Fibroblast of skin of left biceps (primary cell): ENCODE data around the gene UBL4A.
A peak's percentile ranks its signal among the peaks of the same experiment; 100 is the strongest.

Experiments used
- DNase-seq, 2 experiments: peaks; one replicate each; pipeline ENCODE4 v3.0.0-alpha.2; 2013; ENCODE audit warnings: low read depth in 2 of 2

The UBL4A gene

DNA sequence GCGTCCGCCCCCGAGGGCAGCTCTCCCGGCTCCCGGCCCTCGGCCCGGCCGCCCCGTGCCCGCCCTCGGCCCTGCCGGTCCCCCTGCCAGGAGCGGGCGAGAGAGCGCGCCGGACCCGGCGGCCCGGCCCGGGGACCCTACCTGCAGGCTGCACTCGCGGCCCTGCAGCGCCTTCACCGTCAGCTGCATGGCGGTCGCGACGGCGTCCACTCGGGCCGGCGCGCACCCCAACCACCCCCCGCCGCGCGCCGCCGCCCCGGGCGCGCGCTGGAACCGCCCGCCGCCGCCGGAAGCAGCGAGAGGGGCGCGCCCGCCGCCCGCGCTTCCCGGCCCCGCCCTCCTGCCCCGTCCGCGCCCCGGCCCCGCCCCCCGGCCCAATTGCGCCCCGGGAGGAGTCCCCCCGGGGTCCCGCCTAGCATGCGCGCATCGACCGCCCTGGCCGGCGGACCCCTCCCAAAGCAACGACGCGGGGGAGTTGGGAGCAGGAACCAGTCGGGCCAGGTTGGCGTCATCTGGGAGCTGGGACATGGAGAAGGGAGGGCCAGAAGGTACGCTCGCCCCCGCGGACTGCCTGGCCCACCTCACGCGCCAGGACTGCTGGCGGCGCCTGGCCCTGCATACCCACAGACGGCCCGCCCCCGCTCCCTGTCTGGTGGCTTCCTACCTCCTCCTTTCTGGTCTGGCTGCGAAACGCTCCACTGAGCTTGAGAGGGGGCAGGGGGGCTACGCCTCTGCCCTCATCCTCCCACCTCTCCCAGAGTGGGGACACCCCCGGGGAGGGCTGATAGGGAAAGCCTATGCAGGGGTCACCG, at the start of gene UBL4A:
UBL4A (minus strand) TSS at position 220 of the 812 bp plus-strand sequence; CDS start at position 189, 31 bp downstream.
- DNase-seq: no peak

DNA sequence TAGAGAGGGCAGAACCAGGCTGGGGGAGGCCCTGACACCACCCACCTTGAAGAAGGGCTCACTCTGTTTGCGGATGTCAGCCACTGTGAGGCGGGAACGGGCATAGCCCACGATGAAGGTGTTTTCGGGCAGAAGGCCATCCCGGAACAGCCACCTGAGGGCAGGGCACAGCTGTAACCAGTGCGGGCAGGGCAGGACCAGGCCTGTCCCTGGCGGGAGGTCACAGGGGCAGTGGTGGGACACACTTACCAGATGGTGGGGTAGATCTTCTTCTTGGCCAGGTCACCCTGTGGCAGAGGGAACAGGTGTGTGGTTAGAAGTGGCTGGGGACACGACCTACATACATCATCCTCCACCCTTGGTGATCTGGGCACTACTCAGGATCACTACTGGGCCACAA, 49.5 kb upstream of the UBL4A start:
- DNase-seq: no peak

DNA sequence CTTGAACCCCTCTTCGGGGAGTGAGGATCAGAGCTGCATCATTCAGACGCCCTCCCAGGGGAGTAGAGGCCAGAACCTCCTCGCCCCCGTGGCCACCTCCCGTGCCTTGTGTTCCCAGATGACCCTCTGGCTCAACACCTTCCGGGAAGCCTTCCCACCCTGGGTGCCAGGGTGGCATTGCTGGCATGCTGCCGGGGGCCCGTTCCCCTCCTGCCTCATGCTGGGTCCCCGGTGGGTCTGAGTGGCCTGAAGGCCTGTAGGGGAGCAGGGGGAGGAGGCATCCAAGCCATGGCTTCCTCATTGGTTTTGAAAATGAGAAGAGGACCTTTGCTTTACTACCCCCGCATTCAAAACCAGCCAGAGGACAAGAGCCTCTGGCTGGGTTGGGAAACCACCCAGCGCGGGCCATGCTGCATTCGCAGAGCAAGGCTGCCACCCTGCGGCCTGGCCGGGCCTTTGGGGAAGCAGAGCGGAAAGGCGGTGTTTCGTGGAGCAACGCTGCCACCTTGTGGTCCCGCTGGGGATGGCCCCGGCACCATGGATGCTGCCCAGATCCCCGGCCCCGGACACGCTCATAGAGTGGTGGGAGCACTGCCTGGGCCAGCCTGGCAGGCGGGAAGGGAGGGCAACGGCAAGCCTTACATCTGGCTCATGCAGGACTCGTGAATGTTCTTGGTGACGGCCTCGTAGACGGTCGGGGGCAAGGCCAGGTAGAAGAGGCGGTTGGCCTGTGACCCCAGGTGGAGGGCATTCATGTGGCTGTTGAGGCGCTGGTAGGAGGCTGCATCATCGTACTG, 48.3 kb upstream of the UBL4A start:
- DNase-seq: peak; percentile 33 to 47

DNA sequence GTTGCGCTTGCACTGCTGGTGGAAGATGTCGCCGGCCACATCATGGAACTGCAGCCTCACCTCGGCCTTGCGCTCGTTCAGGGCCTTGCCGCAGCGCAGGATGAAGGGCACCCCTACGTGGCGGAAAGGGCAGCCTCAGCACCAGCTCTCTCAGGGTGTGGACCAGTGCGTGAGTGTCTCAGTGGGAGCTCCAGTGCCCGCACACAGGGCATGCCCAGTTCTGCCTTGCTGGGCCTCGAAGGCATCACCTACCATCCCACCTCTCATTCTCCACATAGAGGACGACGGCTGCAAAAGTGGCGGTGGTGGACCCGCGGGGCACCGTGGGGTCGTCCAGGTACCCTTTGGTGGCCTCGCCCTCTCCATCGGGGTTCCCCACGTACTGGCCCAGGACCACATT, 46.3 kb upstream of the UBL4A start:
- DNase-seq: no peak

DNA sequence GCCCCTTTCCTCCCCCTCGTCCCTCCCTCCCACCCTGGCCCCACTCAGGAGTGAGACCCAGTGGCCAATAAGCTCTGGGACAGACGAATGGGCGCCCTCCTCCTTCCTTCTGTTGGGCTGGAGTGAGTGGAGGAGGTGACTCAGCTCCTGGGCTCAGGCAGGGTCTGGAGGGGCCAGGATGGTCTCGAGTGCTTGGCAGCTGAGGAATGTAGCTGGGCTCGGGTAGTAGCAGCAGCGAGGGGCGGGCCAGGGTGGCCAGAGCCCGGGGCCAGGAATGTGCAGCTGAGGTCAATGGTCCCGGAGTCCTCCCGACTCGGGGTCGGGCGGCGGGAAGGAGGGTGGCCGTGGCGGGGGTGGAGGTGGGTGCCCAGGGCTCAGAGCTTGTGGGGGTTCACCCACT, 45.2 kb upstream of the UBL4A start:
- no peak for DNase-seq

DNA sequence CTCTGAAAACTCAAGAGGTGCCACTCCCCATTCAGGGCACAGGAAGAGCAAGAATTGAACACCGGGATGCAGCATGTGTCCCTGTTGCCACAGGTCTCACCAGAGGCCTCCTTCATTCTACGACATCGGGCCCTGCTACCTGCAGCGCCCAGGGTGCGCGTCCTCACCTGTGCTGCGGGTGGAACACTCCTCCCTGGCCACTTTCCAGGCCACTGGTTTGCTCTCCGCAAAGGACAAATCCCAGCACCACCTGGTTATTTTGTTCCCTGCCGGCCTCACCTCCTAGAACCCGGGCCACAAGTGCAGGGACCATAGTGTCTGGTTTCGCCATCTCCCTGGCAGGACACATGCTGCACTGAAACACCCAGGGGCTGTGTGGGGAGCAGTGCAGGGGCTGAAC, 43.9 kb upstream of the UBL4A start:
- DNase-seq: no peak

DNA sequence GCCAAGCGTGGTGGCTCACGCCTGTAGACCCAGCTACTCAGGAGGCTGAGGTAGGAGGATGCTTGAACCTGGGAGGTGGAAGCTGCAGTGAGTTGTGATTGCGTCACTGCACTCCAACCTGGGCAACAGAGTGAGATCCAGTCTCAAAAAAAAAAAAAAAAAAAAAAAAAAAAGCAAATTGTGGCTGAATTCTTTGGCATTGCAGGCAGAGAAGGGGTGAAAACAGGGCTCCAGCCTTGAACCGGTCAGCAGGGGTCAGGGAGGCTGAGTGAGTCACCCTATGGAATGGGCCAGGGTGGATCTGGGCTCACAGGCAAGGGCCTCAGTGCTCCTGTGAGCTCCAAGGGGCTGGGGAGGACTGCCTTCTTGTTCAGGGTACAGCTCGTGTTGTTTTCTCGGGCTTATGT, 42.8 kb upstream of the UBL4A start:
- DNase-seq: no peak

DNA sequence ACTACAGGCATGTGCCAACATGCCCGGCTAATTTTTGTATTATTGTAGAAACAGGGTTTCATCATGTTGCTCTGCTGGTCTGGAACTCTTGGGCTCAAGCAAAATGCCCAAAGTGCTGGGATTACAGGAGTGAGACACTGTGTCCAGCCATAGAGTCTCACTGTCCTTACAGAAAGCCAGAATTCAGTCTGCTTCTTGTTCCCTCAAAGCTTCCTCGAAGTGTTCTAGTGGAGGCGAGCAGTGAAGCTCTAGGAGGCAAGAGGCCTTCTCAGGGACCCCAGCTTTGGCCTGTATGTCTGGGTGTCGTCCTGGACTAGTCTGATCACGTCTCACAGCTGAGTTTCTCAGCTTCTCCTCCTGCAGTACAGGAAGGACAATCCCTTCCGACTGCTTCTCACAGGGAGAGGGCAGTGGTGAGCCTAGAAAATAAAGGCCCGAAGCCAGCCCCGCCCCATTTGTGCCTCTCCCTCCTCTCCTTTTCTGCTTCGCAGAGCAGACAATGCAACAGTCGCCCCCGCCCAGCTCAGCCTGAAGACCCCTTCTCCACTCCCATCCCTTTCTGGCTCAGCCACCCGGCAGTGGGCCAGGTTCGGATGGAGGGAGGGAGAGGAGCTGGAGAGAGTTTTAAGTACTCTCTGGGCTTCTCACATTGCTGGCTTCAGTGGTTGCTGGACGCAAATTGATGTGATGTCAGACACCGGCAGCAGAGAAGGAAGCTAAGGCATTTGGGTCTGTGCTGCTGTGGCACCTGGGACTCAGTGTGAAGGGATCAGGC, 40.7 kb upstream of the UBL4A start:
- peak; percentile 40 to 42 for DNase-seq

DNA sequence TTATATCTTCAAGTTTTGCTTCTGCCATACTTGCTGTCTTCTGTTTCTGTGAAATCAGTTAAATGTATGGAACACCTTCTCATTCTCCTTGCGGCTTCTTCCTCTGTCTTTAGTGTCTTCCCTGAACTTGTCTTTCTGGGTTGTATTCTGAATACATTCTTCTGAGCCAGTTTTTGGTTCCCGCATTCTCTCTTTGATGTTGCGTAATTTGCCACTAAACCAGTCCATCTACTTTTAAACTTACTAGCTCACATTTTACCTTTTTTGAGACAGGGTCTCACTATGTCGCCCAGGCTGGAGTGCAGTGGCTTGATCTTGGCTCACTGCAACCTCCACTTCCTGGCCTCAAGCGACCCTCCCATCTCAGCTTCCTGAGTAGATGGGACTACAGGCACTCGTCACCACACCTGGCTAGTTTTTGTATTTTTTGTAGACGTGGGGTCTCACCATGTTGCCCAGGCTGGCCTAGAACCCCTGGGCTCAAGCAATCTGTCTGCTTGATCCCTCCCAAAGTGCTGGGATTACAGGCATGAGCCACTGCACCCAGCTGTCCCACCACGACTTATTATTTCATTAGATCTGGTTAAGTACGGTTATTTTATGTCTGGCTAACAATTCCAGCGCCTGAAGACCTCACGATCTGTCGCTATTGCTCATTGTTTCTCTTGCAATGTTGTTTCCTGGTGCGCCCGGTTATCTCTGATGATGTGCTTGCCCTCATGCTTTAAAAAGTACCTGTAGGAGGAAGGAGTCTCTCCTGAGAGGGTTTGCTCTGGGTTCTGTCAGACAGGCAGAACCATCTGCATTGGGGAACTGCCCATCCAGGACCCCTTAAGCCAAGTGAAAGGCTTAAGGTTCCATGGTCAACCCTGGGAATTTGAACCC, 39.4 kb upstream of the UBL4A start:
- DNase-seq: no peak

DNA sequence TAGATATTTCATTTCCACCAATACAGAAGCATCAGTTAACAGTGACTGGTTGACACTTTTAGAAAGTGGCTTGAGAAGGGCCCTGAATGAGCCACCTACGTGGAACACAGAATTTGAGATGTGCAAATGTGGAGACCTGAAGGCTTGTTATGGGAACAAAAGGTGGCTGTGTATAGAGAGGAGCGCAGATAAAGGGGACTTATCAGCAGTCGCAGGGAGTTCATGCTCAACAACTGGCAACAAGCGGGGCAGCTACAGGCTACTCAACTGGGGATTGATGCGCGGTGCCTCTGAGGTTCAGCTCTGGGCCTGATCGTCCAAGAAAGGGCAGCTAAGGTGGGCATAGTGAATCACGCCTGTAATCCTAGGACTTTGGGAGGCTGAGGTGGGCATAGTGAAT, 33.0 kb upstream of the UBL4A start:
- DNase-seq: no peak

DNA sequence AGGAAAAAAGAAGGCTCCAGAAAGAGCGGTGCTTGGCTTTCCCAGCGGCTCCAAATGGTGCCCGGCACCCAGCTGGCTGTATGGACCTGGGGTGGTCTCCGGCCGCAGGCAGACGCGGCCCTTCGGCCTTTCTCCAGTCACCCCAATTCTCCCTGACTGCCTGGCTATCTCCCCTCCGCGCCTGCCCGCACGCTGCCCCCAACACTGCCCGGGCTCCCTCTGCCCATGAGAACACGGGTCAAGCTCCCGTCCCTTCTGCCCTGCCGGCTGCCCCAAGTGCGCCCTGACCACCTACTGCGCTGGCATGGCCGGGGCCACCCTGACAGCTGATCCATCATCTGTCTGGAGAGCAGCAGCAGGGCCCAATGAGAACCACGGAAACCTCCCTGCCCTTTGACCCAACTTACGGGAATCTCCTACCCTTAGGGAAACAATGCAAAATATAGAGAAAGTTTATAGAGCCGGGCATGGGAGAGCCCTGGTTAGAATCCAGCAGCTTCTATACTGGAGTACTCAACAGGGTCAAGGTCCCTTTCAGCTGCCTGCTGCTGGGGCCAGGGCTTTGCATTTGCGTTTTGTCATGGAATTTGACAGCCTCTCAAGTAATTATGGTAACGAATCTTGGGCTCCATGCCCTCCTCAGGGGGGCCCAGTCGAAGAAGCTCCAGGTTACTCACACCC, 30.8 kb upstream of the UBL4A start:
- no peak for DNase-seq

DNA sequence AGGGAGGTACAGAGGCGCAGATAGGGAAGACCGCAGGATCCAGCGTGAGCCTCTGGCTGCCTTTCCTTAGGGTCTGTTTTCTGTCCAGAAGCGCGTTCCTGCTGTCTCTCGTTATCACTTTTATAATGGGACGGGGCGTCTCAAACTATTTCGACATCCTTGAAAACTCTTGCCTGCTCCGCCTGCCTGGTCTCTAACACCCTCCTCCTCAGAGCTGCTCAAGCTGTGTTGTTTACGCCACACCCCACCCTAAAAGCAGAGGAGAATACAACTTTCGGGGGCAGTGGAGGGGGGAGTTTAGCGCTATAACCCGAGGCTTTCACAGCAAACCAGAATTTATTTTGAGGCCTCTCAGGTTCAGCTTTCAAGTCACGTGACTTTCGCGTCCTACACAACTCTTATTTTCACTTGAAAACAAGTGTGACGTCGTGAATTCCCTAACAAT, 30.3 kb upstream of the UBL4A start:
- peak in 1 of 2 experiments; percentile 5 for DNase-seq

DNA sequence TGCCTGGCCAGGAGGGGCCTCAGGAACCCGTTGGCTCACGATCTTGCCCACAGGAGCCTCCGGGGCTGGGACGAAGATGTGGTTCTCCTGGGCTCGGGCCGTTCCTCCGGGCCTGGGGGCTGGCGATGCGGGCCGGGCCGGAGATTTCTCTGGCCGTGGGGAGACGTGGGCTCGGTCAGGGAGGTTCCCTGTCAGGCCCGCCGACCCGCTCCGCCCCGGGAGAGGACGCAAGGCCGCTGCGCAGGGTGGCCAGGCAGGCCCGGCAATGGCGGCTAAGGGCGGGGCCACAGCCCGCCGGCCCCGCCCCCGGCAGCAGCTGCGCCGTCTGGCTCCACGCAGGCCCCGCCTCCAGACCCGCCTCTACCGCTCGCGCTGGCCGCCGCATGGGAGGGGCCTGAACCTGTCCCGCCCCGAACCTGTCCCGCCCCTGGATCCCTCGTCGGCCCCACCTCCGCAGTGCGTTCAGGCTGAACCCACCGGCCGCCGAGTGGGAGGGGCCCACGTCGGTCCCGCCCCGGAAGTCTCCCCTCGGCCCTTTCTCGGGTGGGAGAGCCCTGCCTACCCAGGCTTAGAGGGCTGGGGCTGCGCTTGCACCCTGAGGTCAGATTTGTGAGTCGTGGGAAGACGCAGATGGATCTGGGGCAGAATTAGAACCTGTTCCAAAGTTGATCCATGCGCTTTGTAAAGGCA, 29.7 kb upstream of the UBL4A start, which contains the start of gene FAM3A:
FAM3A (minus strand) TSS at position 267 of the 690 bp plus-strand sequence. CDS start 460 bp downstream, outside the sequence.
- DNase-seq: peak; percentile 60 to 68

DNA sequence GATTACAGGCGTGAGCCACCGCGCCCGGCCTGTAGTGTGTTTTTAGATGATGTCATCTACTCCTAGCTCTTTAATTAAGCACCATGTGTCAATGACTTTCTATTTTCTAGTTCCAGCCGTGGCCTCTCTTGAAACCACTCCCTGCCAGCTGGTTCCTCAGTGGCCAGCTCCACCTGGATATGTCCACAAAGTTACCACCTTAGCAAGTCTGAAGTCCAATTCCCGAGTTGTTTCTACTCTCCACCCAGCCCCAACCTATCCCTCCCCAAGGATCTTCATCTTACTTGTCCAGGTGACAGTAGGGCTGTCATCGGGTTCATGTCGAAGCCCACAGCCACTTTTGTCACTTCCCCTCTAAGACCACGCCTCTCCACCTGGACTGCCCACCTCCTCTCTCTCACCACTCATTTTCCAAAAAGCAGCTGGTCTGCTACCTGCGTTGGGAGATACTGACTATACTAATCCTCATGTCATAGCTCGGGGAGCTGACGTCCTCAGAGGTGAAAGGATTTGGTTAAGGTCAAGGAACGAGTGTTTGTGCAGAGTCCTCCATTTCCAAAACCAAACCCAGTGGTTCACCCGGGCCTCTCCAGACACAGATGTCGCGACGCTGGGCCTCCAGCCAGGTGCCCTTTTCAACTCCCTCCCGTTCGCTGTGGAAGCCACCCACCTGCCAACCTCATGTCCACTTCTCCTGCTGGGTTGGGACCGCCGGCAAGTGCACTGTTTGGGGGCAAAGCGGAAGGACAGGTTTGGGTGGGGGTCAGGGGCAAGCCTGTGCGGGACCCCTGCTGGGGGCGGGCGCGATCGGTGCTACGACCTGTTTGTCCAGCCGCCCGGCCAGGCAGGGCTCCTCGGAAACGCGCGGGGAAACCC, 28.9 kb upstream of the UBL4A start:
- DNase-seq: no peak

DNA sequence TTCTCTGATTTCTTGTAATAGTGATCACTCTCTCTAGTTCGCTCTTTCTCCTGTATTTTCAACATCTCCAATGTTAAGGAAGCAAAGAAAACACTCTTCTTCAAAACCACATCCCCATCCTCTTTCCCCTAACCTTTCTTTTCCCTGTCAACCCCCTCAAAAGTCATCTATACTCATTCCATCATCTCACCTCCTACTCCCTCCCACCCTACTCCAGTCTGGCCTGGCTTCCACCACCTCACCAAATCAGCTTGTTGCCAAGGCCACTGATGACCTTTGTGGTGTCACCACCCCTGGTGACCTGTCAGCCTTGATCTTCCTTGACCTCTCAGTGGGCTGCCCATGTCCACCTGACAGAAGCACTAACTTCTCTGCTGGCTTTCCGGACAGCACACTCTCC, 27.3 kb upstream of the UBL4A start:
- no peak for DNase-seq

DNA sequence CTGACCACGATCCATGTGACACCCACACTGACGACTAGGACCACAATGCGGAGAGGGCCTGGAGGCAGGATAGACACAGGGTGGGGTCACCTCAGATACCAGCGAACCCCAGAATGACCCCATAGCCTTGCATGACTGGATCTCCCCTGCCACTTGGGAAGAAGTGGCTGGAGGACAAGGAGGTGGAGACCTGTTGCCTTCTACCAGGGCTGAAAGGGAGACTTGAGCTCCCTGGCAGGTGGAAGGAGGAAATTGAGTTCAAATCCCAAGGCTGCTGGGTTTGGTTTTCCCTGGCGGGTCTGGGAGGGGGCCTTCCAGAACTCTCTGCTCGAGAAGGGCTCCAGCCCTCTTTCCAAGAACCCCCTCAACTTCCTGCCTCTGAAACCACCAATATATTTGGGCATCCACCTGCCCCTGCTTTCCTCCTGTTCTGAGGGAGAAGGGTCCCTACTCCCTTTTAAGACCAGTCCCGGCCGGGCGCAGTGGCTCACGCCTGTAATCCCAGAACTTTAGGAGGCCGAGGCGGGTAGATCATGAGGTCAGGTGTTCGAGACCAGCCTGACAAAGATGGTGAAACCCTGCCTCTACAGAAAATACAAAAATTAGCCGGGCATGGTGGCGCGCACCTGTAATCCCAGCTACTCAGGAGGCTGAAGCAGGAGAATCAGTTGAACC, 26.6 kb upstream of the UBL4A start:
- DNase-seq: no peak

DNA sequence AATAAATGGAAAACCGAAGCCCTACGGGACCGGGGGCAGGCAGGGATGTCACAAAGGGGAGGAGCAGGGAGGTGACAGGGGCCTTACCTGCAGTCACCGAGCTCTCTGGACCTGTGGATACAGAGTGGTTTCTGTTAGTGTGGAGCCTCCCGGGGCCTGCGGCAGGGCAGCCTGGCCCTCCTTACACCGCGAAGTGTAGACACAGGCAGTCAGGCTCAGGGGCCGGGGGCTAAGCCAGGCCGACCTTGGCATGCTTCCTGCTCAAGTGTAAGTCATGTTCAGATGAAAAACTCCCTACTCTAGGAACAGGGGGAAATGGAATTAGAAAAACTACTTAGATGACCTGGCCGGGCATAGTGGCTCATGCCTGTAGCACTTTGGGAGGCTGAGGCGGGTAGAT, 25.3 kb upstream of the UBL4A start:
- no peak for DNase-seq

DNA sequence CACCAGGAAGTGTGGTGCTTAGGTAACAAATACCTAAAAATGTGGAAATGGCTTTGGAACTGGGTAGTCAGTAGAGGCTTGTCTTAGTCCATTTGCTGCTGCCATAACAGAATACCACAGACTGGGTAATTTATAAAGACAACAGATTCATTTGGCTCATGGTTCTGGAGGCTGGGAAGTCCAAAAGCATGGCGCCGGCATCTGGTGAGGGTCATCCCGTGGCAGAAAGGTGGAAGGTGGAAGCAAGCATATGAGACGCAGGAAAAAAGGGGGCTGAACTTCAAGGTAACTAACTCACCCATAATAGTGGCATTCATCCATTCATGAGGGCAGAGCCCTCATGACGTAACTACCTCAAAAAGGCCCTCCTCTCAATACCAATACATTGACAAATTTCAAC, 23.0 kb upstream of the UBL4A start:
- DNase-seq: no peak
